Activated CD4-positive, alpha-beta T cell treated with anti-CD3 and anti-CD28 coated beads, Interleukin-2, amount 10 ng/mL, durations not matched to agents 24 days and 14 days (primary cell): ENCODE results near the gene DHRS1. TPM values are rescaled to one million over a fixed set of nuclear protein-coding genes. Genes with fewer than 3 reads are reported as not detected.
A peak's percentile ranks its signal among the peaks of the same experiment; 100 is the strongest.

ENCODE experiments used
- DNase-seq: peaks from one replicate; pipeline ENCODE4 v3.0.0; 2022
- H3K27ac Mint-ChIP-seq: one replicate; pipeline ENCODE4 v1.8.0; 2022; ENCODE audit warnings: mild to moderate bottlenecking, mixed read lengths
- H3K27me3 Mint-ChIP-seq: one replicate; pipeline ENCODE4 v1.8.0; 2022; ENCODE audit warnings: mixed read lengths
- H3K36me3 Mint-ChIP-seq: one replicate; pipeline ENCODE4 v1.8.0; 2022; ENCODE audit warnings: low read depth, mild to moderate bottlenecking, mixed read lengths
- H3K4me1 Mint-ChIP-seq: one replicate; pipeline ENCODE4 v1.8.0; 2021; ENCODE audit warnings: mixed read lengths
- H3K4me3 Mint-ChIP-seq: one replicate; pipeline ENCODE4 v1.8.0; 2022; ENCODE audit warnings: mild to moderate bottlenecking, moderate library complexity, mixed read lengths
- H3K9me3 Mint-ChIP-seq: one replicate; pipeline ENCODE4 v1.8.0; 2021; ENCODE audit warnings: mixed read lengths
- intact Hi-C: fragments of 100-400 bp; cut with micrococcal nuclease; formaldehyde crosslinking; loops from one replicate; pipeline ENCODE4 v1.15.1; 2023
- total RNA-seq: library from RNA; stranded (reverse); gene quantifications from 2 replicates; pipeline ENCODE4 v1.2.3, GENCODE V29; 2022

The DHRS1 gene
- total RNA-seq, 1 donor from 2014 or later = 10.1 TPM

DNA sequence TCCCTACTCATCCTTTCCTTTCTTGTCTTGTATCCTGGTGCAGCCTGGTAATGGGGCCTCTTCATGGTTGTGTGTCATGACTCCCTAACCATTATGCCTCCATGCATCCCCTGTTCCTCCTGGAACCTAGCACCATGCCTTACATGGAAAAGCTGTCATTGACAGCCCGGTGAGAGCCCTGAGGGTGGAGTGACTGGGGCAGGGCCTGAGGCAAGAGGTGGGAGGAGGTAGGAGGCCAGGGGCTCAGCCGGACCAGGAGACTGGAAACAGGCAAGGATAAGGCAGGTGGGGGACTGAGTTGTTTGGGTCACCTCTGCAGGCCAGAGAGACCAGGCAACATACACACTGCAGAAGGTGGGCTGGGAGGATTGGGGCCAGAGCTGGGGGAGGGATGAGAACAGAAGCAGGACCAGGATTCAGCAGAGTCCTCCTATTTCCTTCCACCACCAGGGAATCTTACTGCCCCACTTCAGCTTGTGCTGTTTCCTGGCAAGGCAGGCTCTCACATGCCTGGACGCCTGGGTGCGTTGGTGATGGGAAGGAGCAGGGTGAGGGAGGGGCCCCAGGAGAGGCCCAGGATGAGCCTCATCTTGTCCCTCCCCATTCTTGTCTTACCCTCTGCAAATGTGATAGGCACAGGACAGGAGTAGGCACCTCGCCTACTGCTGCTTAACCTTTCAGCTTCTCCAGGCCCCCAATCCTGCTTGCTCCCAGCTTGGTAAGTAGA is 10.1 kb upstream of the DHRS1 start, which contains the start of gene LTB4R2:
Gene LTB4R2 (plus strand): TSS at position 603 of the 727 bp plus-strand sequence. CDS start 525 bp downstream, outside the sequence.
- H3K36me3 Mint-ChIP-seq = peaks cover 58% of the 10 kb centered on the region
- H3K27me3 Mint-ChIP-seq = no peaks in the 10 kb centered on the region
- peak within 1 kb of the TSS; percentile 86 for H3K4me3 Mint-ChIP-seq
- intact Hi-C loops = loop anchor here (2.0 kb wide), 3 partner anchors 23 to 133 kb away; partner anchors contain the start of genes SDR39U1 and TINF2
- no peaks in the 10 kb centered on the region for H3K9me3 Mint-ChIP-seq
- no peak for DNase-seq
- peaks cover 58% of the 10 kb centered on the region for H3K4me1 Mint-ChIP-seq
- H3K27ac Mint-ChIP-seq = peak within 1 kb of the TSS; percentile 91

DNA sequence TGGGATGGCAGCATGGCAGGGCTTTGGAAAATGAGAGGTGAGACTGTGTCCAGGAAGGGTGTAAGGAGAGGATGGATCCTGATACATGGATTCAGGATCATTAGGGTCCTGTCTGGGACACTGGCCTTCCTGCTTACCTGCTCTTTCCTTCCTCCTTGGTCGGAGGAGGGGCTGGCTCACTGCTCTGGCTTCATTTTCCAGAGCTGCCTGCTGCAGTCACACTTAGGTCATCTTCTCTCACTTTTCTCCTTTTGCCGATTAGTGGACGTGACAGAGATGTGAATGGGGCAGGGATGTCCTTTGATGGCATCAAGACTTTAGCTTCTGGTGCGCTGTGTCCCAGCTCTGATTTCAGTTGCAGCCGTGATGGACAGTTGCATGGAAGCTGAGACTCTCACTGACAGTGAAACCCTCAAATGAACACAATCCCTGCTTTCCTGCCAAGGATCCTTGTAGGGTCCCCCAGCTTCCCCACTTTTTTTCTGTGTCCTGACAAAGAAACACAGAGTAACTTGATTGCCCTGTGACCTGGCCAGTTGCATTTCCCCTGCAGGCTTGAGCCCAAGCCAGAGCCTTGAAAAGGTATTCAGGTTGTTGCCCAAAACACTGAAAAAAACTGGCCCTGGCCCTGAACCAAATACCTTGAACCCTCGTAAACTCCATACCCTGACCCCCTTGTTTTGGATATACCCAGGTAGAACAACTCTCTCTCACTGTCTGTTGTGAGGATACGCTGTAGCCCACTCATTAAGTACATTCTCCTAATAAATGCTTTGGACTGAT is 9.0 kb upstream of the DHRS1 start:
- Mint-ChIP-seq H3K4me1 (peaks cover 47% of the 10 kb centered on the region), H3K9me3 (no peaks in the 10 kb centered on the region), H3K36me3 (peaks cover 62% of the 10 kb centered on the region), H3K27me3 (no peaks in the 10 kb centered on the region), H3K4me3 (peak overlapping the region; percentile 2), H3K27ac (no peak overlapping the region)
- no peak for DNase-seq
- intact Hi-C loops = loop anchor here (1.0 to 2.0 kb wide), 3 partner anchors 8 to 123 kb away; partner anchors contain the start of gene TINF2

DNA sequence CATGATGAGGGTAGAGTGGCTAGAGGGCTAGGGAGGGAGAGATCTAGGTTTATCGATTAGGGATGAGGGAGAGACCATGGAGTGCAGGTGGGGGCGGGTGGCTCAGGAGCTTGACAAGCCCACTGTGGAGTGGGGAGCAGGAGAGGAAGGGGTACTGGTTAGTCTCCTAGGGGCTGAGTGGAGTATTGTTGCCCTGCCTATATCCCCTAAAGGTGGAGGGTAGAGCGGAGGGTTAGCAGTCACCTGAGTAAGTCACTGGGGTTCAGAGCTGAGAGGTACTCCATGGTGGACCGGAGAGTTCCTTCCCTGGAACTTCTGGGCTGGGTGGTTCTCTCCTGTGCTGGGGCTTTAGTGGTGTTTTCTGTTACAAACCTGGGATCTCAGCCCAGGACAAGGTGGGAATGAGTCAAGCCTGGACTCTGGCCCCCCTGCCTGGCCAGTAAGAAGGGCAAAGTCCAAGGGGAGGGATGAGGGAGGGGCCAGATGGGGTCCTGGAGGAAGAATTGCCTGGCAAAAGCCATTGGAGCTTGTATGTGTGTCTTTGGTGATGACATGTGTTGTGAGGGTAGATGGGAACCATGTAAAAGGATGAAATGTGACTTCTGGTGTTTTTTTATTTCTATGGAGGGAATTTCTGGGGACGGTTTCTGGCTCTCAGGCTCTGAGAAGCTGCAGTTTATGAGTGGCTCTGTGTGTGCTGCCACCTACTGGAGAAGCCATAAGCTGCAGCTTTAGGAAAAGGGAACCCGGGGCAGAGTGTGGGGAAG is 8.2 kb upstream of the DHRS1 start, which contains the start of gene CIDEB:
Gene CIDEB (minus strand): TSS at position 403 of the 767 bp plus-strand sequence. CDS start 119 bp downstream, at position 284.
- Mint-ChIP-seq H3K9me3 (no peaks in the 10 kb centered on the region), H3K27me3 (no peaks in the 10 kb centered on the region), H3K27ac (peak within 1 kb of the TSS; percentile 58), H3K36me3 (peaks cover 67% of the 10 kb centered on the region), H3K4me3 (peak within 1 kb of the TSS; percentile 2), H3K4me1 (peaks cover 39% of the 10 kb centered on the region)
- DNase-seq = peak; percentile 89
- intact Hi-C loops = loop anchor here (1.0 to 2.0 kb wide), 3 partner anchors 7 to 124 kb away; partner anchors contain the start of gene TINF2

DNA sequence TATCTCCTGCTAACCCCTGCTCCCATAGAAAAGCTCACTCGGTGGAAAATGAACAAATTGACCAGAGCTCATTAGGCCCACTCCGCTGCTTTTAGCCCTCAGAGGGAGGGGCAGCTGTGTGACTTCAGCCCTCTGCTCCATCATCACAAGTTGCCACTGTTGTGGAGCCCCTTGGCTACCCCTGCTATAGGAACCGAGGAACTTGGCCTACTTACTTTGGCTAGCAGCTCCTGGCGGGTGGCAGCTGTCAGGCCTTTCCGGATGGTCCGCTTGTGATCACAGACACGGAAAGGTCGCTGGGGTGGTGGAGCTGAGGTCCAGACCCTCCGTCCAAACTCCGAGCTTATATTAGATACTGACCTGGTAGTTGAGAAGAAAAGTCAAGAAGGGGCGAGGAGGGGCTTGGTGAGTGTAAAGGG is 7.6 kb upstream of the DHRS1 start:
- H3K36me3 Mint-ChIP-seq = peaks cover 73% of the 10 kb centered on the region
- H3K9me3 Mint-ChIP-seq = no peaks in the 10 kb centered on the region
- H3K27ac Mint-ChIP-seq = peak overlapping the region; percentile 5
- H3K27me3 Mint-ChIP-seq = no peaks in the 10 kb centered on the region
- peaks cover 33% of the 10 kb centered on the region for H3K4me1 Mint-ChIP-seq
- no peak overlapping the region for H3K4me3 Mint-ChIP-seq
- DNase-seq = no peak
- intact Hi-C loops = no loop called here

DNA sequence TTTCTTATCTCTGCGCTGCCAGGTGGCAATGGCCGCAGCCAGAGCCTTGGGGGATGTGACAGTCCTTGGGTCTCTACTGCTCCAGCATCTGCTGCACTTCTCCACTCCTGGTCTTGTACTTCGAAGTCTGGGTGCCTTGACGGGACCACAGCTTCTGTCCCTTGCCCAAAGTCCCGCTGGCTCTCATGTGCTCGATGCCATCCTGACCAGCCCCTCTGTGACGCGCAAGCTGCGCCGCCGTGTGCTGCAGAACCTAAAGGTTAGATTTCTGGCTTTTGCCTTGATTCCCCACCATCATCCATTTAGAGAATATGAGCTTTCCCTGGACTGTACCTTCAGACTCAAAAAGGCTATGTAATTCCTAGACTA is 4.4 kb upstream of the DHRS1 start:
- Mint-ChIP-seq H3K27me3 (no peaks in the 10 kb centered on the region), H3K9me3 (no peaks in the 10 kb centered on the region), H3K4me3 (no peak overlapping the region), H3K36me3 (peaks cover 70% of the 10 kb centered on the region), H3K27ac (no peak overlapping the region), H3K4me1 (peaks cover 25% of the 10 kb centered on the region)
- DNase-seq = no peak
- intact Hi-C loops = no loop called here

DNA sequence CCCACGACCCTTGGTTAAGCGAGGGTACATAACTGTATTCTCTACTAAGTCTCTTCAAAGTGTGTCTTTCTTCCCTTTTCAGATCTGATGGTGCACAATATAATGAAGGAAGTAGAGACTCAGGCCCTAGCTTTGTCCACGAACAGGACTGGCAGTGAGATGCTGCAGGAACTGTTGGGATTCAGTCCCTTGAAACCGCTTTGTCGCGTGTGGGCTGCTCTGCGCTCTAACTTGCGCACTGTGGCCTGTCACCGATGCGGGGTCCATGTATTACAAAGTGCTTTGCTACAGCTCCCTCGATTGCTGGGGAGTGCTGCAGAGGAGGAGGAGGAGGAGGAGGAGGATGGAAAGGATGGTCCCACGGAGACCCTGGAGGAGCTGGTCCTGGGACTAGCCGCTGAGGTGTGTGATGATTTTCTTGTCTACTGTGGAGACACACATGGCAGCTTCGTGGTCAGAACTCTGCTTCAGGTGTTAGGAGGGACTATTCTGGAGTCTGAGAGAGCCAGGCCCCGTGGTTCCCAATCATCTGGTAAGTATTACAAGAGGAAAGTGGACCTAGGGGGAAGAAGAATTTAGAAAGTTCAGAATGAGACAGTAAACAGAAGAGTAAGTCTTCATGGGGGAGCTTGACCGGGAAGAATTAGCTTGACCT is 873 bp upstream of the DHRS1 start:
- DNase-seq = no peak
- peak overlapping the region; percentile 69 for H3K27ac Mint-ChIP-seq
- peaks cover 52% of the 10 kb centered on the region for H3K36me3 Mint-ChIP-seq
- no peaks in the 10 kb centered on the region for H3K9me3 Mint-ChIP-seq
- peak overlapping the region; percentile 86 for H3K4me3 Mint-ChIP-seq
- peaks cover 36% of the 10 kb centered on the region for H3K4me1 Mint-ChIP-seq
- H3K27me3 Mint-ChIP-seq = no peaks in the 10 kb centered on the region
- intact Hi-C loops = loop anchor here (1.0 kb wide), 1 partner anchor 8 kb away; no protein-coding TSS in a partner anchor

DNA sequence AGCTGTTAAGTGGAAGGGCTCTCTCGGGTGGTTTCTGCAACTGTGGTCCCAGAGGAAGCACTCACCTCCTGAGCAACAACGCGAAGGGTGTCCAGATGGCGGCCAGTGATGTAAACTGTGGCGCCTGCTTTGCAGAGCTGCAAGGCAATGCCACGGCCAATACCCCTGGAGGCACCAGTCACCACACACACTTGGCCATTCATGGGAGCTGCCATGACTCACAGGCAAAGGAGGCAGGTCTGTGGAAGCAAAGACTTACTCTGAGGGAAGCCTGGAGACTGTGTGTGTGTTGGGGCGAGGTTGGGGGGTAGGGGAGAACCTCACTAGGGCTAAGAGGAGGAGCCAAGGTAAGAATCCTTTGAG is 707 bp downstream of the DHRS1 start:
- Mint-ChIP-seq H3K27me3 (no peaks in the 10 kb centered on the region), H3K4me3 (peak overlapping the region; percentile 86), H3K4me1 (peaks cover 36% of the 10 kb centered on the region), H3K9me3 (no peaks in the 10 kb centered on the region), H3K36me3 (peaks cover 41% of the 10 kb centered on the region), H3K27ac (peak overlapping the region; percentile 91)
- DNase-seq = peak; percentile 70
- intact Hi-C loops = loop anchor here (1.0 to 2.0 kb wide), 3 partner anchors 67 to 152 kb away; partner anchors contain the start of genes CHMP4A, GMPR2, NEDD8 and PSME2

DNA sequence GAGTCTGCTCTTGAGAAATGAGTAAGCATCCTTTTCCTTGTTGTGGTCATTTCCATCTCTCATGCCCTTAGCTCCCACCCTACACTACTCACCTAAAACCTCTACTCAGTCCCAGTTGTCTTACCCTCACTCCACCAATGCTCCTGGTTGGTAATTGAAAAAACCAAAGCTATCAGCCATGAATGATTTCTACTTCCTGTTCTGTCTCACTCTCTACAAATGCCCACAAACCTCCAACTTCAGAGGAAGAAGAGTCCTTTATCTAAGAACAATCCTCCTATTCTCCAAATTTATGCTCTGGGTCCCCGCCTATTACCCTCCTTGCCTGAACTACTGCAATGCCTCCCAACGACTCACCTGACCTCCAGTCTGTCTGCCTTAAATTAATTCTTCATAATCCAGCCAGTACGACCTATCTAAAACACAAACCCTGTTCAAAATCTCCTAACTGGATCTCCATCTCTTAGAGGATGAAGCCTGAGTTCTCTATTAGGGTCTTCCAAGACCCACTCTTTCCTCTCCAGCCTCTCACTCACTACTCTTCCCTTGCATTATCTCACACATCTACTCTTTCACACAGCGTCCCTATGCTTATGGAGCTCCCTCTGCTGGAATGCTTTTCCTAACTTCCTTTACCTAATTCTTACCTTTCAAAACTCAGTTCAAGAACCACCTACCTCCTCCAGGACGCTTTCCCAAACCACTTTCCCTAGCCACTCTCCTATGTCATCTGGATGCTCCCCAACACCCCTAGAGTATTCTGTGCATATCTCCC is 2.2 kb downstream of the DHRS1 start:
- intact Hi-C loops = loop anchor here (1.0 to 2.0 kb wide), 2 partner anchors 54 to 81 kb away; partner anchors contain the start of gene MDP1
- Mint-ChIP-seq H3K4me1 (peaks cover 36% of the 10 kb centered on the region), H3K27ac (peak overlapping the region; percentile 83), H3K27me3 (peaks cover 2% of the 10 kb centered on the region), H3K36me3 (peaks cover 30% of the 10 kb centered on the region), H3K9me3 (no peaks in the 10 kb centered on the region), H3K4me3 (peak overlapping the region; percentile 48)
- no peak for DNase-seq

DNA sequence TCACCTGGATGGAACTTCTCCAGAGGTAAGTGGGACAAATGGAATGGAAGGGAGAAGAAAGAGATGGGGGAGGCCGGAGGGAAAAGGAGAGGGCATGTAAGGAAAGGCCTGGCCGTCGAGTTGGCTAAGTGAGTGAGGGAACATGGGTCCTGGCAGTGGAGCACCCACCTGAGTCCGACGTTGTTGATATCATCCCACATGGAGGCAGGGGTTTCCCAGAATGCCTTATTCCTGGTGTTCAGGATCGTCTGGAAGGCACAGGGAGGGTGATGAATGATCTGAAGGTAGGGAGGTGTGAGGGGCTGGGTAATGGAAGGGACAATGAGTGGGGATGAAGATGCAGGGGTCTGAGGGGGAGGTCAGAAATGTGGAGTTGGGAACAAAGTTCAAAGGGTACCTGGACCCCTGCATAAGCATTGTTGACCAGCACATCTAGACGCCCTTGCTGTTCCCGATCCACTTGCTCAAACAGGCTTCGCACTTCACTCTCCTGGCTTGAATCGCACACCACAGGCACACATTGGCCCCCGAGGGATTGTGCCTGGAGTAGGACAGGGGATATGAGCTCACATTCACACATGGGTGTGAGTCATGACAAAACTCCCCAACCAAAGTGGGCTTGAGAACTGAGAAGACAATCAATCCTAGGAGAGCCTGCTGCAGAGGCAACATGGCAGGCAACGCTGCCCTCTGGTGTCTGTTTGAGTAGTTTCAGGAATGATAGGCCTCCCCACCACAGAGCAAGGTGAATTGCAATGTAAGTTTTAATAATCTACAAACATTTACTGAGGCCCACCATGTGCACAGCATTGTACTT is 3.0 kb downstream of the DHRS1 start:
- Mint-ChIP-seq H3K4me3 (peak overlapping the region; percentile 16), H3K4me1 (peaks cover 36% of the 10 kb centered on the region), H3K27ac (peak overlapping the region; percentile 83), H3K27me3 (peaks cover 2% of the 10 kb centered on the region), H3K9me3 (no peaks in the 10 kb centered on the region), H3K36me3 (peaks cover 28% of the 10 kb centered on the region)
- intact Hi-C loops = loop anchor here (1.0 to 2.0 kb wide), 3 partner anchors 22 to 80 kb away; partner anchors contain the start of gene MDP1
- DNase-seq = peak; percentile 91

DNA sequence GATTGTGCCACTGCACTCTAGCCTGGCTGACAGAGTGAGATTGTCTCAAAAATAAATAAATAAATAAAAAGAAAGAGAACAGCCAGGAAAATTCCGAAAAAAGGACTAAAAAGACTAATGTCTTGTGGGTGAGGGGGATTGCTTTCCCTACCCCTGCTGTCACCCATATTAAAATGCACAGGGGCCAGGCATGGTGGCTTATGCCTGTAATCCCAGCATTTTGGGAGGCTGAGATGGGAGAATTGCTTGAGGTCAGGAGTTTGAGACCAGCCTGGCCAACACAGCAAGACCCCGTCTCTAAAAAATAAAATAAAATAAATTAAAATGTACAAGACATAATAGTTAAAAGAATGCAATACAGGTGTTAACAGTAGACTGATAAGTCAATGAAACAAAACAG is 6.1 kb downstream of the DHRS1 start:
- Mint-ChIP-seq H3K27me3 (peaks cover 2% of the 10 kb centered on the region), H3K4me3 (no peak overlapping the region), H3K4me1 (peaks cover 35% of the 10 kb centered on the region), H3K9me3 (no peaks in the 10 kb centered on the region), H3K36me3 (peaks cover 43% of the 10 kb centered on the region), H3K27ac (no peak overlapping the region)
- intact Hi-C loops = no loop called here
- no peak for DNase-seq

DNA sequence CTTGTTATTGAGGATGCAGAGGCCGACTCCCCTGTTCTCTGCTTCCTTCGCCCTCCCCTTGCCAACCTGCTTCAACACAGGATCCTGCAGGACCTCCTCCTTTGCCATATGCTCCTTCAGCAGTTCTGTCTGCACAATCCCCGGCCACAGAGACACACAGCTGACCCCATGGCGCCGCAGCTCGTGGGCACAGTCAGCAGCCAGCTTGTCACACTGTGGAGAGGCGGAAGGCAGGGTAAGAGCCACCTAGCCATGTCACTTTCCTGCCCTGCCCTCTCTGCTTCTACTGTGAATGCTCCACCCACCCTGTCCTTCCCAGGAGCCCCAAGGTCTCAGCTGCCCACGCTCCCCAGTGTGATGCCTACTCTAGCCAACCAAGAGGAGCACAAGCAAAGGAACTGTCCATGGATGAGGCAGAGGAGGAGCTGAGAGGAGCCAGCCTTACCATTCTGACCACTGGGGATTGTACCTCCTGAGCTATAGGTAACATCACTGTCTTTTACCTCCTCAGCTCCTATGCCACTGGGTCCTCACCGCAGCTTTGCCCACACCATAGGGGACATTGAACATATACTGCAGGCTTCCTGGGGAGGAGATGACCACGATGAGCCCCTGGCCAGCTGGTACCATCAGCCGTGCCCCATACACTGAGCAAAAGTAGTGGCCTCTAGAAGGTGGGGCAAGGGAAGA is 7.3 kb downstream of the DHRS1 start:
- H3K27me3 Mint-ChIP-seq = peaks cover 10% of the 10 kb centered on the region
- no peak overlapping the region for H3K27ac Mint-ChIP-seq
- H3K9me3 Mint-ChIP-seq = no peaks in the 10 kb centered on the region
- no peak overlapping the region for H3K4me3 Mint-ChIP-seq
- intact Hi-C loops = no loop called here
- no peak for DNase-seq
- peaks cover 44% of the 10 kb centered on the region for H3K36me3 Mint-ChIP-seq
- peaks cover 35% of the 10 kb centered on the region for H3K4me1 Mint-ChIP-seq
